IMR-90 (cell line): Measurements from ENCODE around the gene COL23A1. TPM values are rescaled to one million over a fixed set of nuclear protein-coding genes. Genes with fewer than 3 reads are reported as not detected.

Experiments used
- ATAC-seq: fragments of 200-7000 bp; cut with Tn5 transposase; 2 replicates; pipeline ENCODE4 v1.9.1; 2020; ENCODE audit warnings: low read depth, mild to moderate bottlenecking, moderate library complexity
- BruUV-seq: library from RNA; stranded (reverse); fragments of 400-500 nt; replicated peaks from 2 replicates; lab custom pipeline; 2021; lab: Mats Ljungman, UMichigan
- CTCF ChIA-PET: fragments of 300-600 bp; formaldehyde crosslinking; extraction: SDS; loops from one replicate; lab custom pipeline; 2021; ENCODE audit warnings: antibody characterized with exemption; lab: Yijun Ruan, JAX
- POLR2A ChIA-PET: fragments of 300-600 bp; sonication (Branson Sonifier 250); formaldehyde crosslinking; loops from one replicate; lab custom pipeline; 2022; ENCODE audit warnings: antibody characterized with exemption; ENCODE audit not compliant: unreplicated experiment; lab: Charles Lee
- DNase-seq: peaks from one replicate; pipeline ENCODE4 v3.0.0; 2013
- H2AFZ ChIP-seq: replicated peaks from 2 replicates; pipeline ENCODE3; 2013; ENCODE audit warnings: low read length, mild to moderate bottlenecking; ENCODE audit not compliant: poor library complexity
- H2AK5ac ChIP-seq: 2 replicates; pipeline ENCODE4 v1.6.1; 2013; ENCODE audit warnings: low read depth, low read length, inconsistent platforms
- H2AK9ac ChIP-seq: replicated peaks from 2 replicates; pipeline ENCODE3; 2013; ENCODE audit warnings: mild to moderate bottlenecking, low read depth, low read length, moderate library complexity; ENCODE audit not compliant: poor library complexity
- H2BK120ac ChIP-seq: 2 replicates; pipeline ENCODE4 v1.6.1; 2013; ENCODE audit warnings: low read depth, low read length, inconsistent platforms
- H2BK15ac ChIP-seq: 3 replicates; pipeline ENCODE4 v1.6.1; 2013; ENCODE audit warnings: low read depth, low read length, inconsistent platforms
- H2BK20ac ChIP-seq: 2 replicates; pipeline ENCODE4 v1.6.1; 2013; ENCODE audit warnings: low read depth, mild to moderate bottlenecking, inconsistent platforms, low read length, moderate library complexity
- H2BK5ac ChIP-seq: 2 replicates; pipeline ENCODE4 v1.6.1; 2013; ENCODE audit warnings: mild to moderate bottlenecking, low read depth, low read length, inconsistent platforms; ENCODE audit not compliant: poor library complexity, severe bottlenecking
- H3K14ac ChIP-seq: replicated peaks from 2 replicates; pipeline ENCODE4 v1.6.1; 2013; ENCODE audit warnings: low read depth, low read length, inconsistent platforms
- H3K18ac ChIP-seq: 2 replicates; pipeline ENCODE4 v1.6.1; 2013; ENCODE audit warnings: low read depth, low read length, control low read depth
- H3K23ac ChIP-seq: 2 replicates; pipeline ENCODE4 v1.6.1; 2013; ENCODE audit warnings: low read depth, low read length, inconsistent platforms
- H3K27ac ChIP-seq: 2 replicates; pipeline ENCODE4 v1.5.1; 2013; ENCODE audit warnings: mild to moderate bottlenecking, control low read depth, low read length; ENCODE audit not compliant: insufficient read depth
- H3K27me3 ChIP-seq: 2 replicates; pipeline ENCODE4 v1.6.1; 2013; ENCODE audit warnings: low read length; ENCODE audit not compliant: control insufficient read depth, insufficient read depth
- H3K36me3 ChIP-seq: 2 replicates; pipeline ENCODE4 v1.6.1; 2013; ENCODE audit warnings: low read length, mixed read lengths; ENCODE audit not compliant: control insufficient read depth, insufficient read depth
- H3K4ac ChIP-seq: 2 replicates; pipeline ENCODE4 v1.6.1; 2013; ENCODE audit warnings: low read depth, low read length, inconsistent platforms
- H3K4me1 ChIP-seq: 2 replicates; pipeline ENCODE4 v1.6.1; 2013; ENCODE audit warnings: low read length, mixed read lengths; ENCODE audit not compliant: control insufficient read depth, insufficient read depth
- H3K4me2 ChIP-seq: 2 replicates; pipeline ENCODE4 v1.6.1; 2013; ENCODE audit warnings: low read depth, mild to moderate bottlenecking, control low read depth, low read length, moderate library complexity
- H3K4me3 ChIP-seq: 2 replicates; pipeline ENCODE4 v1.5.1; 2013; ENCODE audit warnings: low read depth, mild to moderate bottlenecking, control low read depth, low read length, moderate library complexity; ENCODE audit not compliant: insufficient read depth
- H3K56ac ChIP-seq: 2 replicates; pipeline ENCODE4 v1.6.1; 2013; ENCODE audit warnings: low read length, inconsistent platforms; ENCODE audit not compliant: insufficient read depth; ENCODE audit errors: extremely low read depth
- H3K79me1 ChIP-seq, 2 experiments: 2 replicates each; pipeline ENCODE4 v1.6.1; 2013; ENCODE audit warnings: low read length in 2 of 2, inconsistent platforms in 1 of 2, low read depth in 1 of 2
- H3K9ac ChIP-seq: 2 replicates; pipeline ENCODE4 v1.6.1; 2013; ENCODE audit warnings: low read depth, low read length, control low read depth
- H3K9me1 ChIP-seq: 2 replicates; pipeline ENCODE4 v1.6.1; 2013; ENCODE audit warnings: low read length, inconsistent platforms; ENCODE audit not compliant: insufficient read depth
- H3K9me3 ChIP-seq: 2 replicates; pipeline ENCODE4 v1.6.1; 2013; ENCODE audit warnings: low read length; ENCODE audit not compliant: control insufficient read depth, insufficient read depth
- H4K20me1 ChIP-seq: 2 replicates; pipeline ENCODE4 v1.6.1; 2013; ENCODE audit warnings: low read length, inconsistent platforms; ENCODE audit not compliant: insufficient read depth
- H4K5ac ChIP-seq: 2 replicates; pipeline ENCODE4 v1.6.1; 2013; ENCODE audit warnings: mild to moderate bottlenecking, low read depth, low read length, control low read depth
- H4K8ac ChIP-seq, 2 experiments: 2 replicates each; pipeline ENCODE4 v1.6.1; 2013; ENCODE audit warnings: low read depth in 2 of 2, low read length in 2 of 2, control low read depth in 1 of 2, inconsistent platforms in 1 of 2
- H4K91ac ChIP-seq: 2 replicates; pipeline ENCODE4 v1.6.1; 2013; ENCODE audit warnings: low read depth, low read length, inconsistent platforms; ENCODE audit not compliant: insufficient read depth
- BHLHE40 ChIP-seq: fragments of 150-350 bp; IDR thresholded peaks from 2 replicates; pipeline ENCODE4 v1.6.1; 2016; ENCODE audit warnings: mild to moderate bottlenecking, low read depth, low read length
- CEBPB ChIP-seq: IDR thresholded peaks from 2 replicates; pipeline ENCODE4 v1.6.1; 2012; ENCODE audit warnings: low read depth, low read length, improper control_type of control experiment
- CTCF ChIP-seq: conservative IDR thresholded peaks from 2 replicates; pipeline ENCODE4 v1.5.1; 2012; ENCODE audit warnings: mild to moderate bottlenecking, low read depth, low read length, improper control_type of control experiment
- FOS ChIP-seq: fragments of 150-350 bp; IDR thresholded peaks from 2 replicates; pipeline ENCODE4 v1.6.1; 2016; ENCODE audit warnings: low read depth, low read length
- MAFK ChIP-seq: IDR thresholded peaks from 2 replicates; pipeline ENCODE4 v1.6.1; 2012; ENCODE audit warnings: low read depth, low read length, improper control_type of control experiment
- MAZ ChIP-seq: IDR thresholded peaks from 2 replicates; pipeline ENCODE4 v1.6.1; 2012; ENCODE audit warnings: low read depth, mild to moderate bottlenecking, low read length, improper control_type of control experiment, moderate library complexity, borderline replicate concordance
- MXI1 ChIP-seq: IDR thresholded peaks from 2 replicates; pipeline ENCODE4 v1.6.1; 2012; ENCODE audit warnings: low read depth, mild to moderate bottlenecking, low read length, moderate library complexity, borderline replicate concordance
- NFE2L2 ChIP-seq: fragments of 150-350 bp; IDR thresholded peaks from 2 replicates; pipeline ENCODE4 v1.6.1; 2016; ENCODE audit warnings: low read depth, mild to moderate bottlenecking, low read length
- POLR2A ChIP-seq: IDR thresholded peaks from 2 replicates; pipeline ENCODE4 v1.6.1; 2012; ENCODE audit warnings: mild to moderate bottlenecking, low read depth, low read length
- RAD21 ChIP-seq: IDR thresholded peaks from 2 replicates; pipeline ENCODE4 v1.6.1; 2012; ENCODE audit warnings: low read length, improper control_type of control experiment
- RCOR1 ChIP-seq: IDR thresholded peaks from 2 replicates; pipeline ENCODE4 v1.6.1; 2012; ENCODE audit warnings: mild to moderate bottlenecking, low read length, improper control_type of control experiment; ENCODE audit not compliant: insufficient replicate concordance
- RFX5 ChIP-seq: IDR thresholded peaks from 2 replicates; pipeline ENCODE4 v1.8.0; 2012; ENCODE audit warnings: low read depth, mild to moderate bottlenecking, low read length, moderate library complexity
- USF2 ChIP-seq: fragments of 150-350 bp; IDR thresholded peaks from 2 replicates; pipeline ENCODE4 v1.6.1; 2017; ENCODE audit warnings: mild to moderate bottlenecking, antibody characterized with exemption, low read length, low read depth
- WGBS, 2 experiments: methylation state at CpG; one replicate each; pipeline versions ENCODE4 v1.1.5 to v1.1.7; 2013; ENCODE audit warnings: missing lambda C conversion rate in 2 of 2; ENCODE audit not compliant: insufficient read length in 1 of 2; ENCODE audit errors: extremely low coverage in 2 of 2; 5-methylcytosine and 5-hydroxymethylcytosine counted together
- dilution Hi-C: fragments of 300-500 bp; cut with HindIII; formaldehyde crosslinking; loops from one replicate; pipeline ENCODE4 v1.14.3; 2018; ENCODE audit warnings: low sequenced_read_pairs; ENCODE audit not compliant: unreplicated experiment
- in situ Hi-C: fragments of 300-500 bp; cut with MboI; formaldehyde crosslinking; loops from 3 replicates; pipeline ENCODE4 v1.14.3; 2019; ENCODE audit warnings: low sequenced_read_pairs, inconsistent platforms, mixed read lengths
- intact Hi-C: fragments of 100-400 bp; cut with micrococcal nuclease; formaldehyde crosslinking; loops from 2 replicates; pipeline ENCODE4 v1.10.0; 2022
- polyA plus RNA-seq, 3 experiments: library from polyadenylated mRNA; depleted of rRNA; stranded (reverse); fragments of >200 nt; gene quantifications; 2 replicates each; pipeline ENCODE4 v1.2.3, GENCODE V29; 2012; ENCODE audit warnings: low replicate concordance in 1 of 3
- total RNA-seq: library from RNA; depleted of rRNA; stranded (reverse); fragments of >200 nt; gene quantifications from 2 replicates; pipeline ENCODE4 v1.2.3, GENCODE V29; 2012
- TF ChIP-seq, protein P1 (sequence below): fragments of 150-350 bp; IDR thresholded peaks from 2 replicates; pipeline ENCODE4 v1.6.1; 2016; ENCODE audit warnings: low read depth, mild to moderate bottlenecking, low read length, moderate library complexity, borderline replicate concordance

Gene COL23A1
- total and polyA plus RNA-seq, 2 of the 4 experiments (the other 2 are of a cell fraction): not detected

DNA sequence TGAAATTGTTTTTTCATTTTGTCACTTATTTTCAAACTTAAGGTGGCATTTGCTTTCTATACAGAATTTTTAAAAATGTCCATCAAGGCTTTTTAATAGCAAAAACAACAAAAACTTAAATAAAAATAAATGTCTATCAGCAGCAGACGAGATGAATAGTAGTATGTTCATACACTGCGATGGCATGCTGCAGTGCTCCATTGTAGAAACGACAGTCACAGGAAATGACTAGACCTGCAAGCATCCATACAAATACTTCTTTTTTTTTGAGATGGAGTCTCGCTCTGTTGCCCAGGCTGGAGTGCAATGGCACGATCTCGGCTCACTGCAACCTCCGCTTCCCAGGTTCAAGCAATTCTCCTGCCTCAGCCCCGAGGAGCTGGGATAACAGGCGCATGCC lies 41.4 kb downstream of the COL23A1 start:
- H2BK120ac ChIP-seq: no peak overlapping the region
- TF ChIP-seq MAFK: no peak
- TF ChIP-seq MXI1: no peak
- no peak for TF ChIP-seq CEBPB
- TF ChIP-seq MAZ: no peak
- TF ChIP-seq BHLHE40: no peak
- no peak for TF ChIP-seq NFE2L2
- no peak for TF ChIP-seq RAD21
- TF ChIP-seq USF2: no peak
- no peak for TF ChIP-seq FOS
- TF ChIP-seq, protein P1, sequence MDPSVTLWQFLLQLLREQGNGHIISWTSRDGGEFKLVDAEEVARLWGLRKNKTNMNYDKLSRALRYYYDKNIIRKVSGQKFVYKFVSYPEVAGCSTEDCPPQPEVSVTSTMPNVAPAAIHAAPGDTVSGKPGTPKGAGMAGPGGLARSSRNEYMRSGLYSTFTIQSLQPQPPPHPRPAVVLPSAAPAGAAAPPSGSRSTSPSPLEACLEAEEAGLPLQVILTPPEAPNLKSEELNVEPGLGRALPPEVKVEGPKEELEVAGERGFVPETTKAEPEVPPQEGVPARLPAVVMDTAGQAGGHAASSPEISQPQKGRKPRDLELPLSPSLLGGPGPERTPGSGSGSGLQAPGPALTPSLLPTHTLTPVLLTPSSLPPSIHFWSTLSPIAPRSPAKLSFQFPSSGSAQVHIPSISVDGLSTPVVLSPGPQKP: no peak
- no peak for TF ChIP-seq CTCF
- no peak for TF ChIP-seq RCOR1
- TF ChIP-seq POLR2A: no peak
- TF ChIP-seq RFX5: no peak
- no peak overlapping the region for H3K4me3 ChIP-seq
- no peaks in the 10 kb centered on the region for H3K9me1 ChIP-seq
- no peak for DNase-seq
- H4K20me1 ChIP-seq: no peaks in the 10 kb centered on the region
- ChIA-PET CTCF (no interaction called here), POLR2A (no interaction called here)
- H3K18ac ChIP-seq: no peak overlapping the region
- no peak overlapping the region for H4K91ac ChIP-seq
- H3K9me3 ChIP-seq: peaks cover 4% of the 10 kb centered on the region
- H3K4me1 ChIP-seq: no peaks in the 10 kb centered on the region
- H3K23ac ChIP-seq: no peak overlapping the region
- dilution Hi-C loops (no loop called here), intact Hi-C loops (no loop called here), in situ Hi-C loops (no loop called here)
- no peak overlapping the region for H2BK15ac ChIP-seq
- no peak overlapping the region for H2BK20ac ChIP-seq
- no peak overlapping the region for H4K5ac ChIP-seq
- no peaks in the 10 kb centered on the region for H3K36me3 ChIP-seq
- H3K79me1 ChIP-seq: no peaks in the 10 kb centered on the region
- no peak overlapping the region for H3K4ac ChIP-seq
- H3K27ac ChIP-seq: no peak overlapping the region
- no peak overlapping the region for H2BK5ac ChIP-seq
- H3K9ac ChIP-seq: no peak overlapping the region
- H2AFZ ChIP-seq: no peak overlapping the region
- WGBS, 2 experiments: no CpG with 5 or more reads among the region's 9 CpGs
- no peak overlapping the region for H4K8ac ChIP-seq
- no peak overlapping the region for H3K56ac ChIP-seq
- H3K4me2 ChIP-seq: no peak overlapping the region
- BruUV-seq: no TSS peak
- no peak for ATAC-seq
- H3K14ac ChIP-seq: no peak overlapping the region
- H3K27me3 ChIP-seq: no peaks in the 10 kb centered on the region
- no peak overlapping the region for H2AK5ac ChIP-seq
- H2AK9ac ChIP-seq: no peak overlapping the region
